ENCODE results near the gene IL2RA.
"Not testable (repeated sequence)": the region's sequence is repeated elsewhere in the genome, so short reads cannot be mapped to it uniquely, and the experiment has no call there.

Gene IL2RA

GRCh38 chr10:5970066-5970465 lies 92.1 kb downstream of the IL2RA start:
- no peaks in the 10 kb centered on the region for H3K27me3 ChIP-seq (ENCODE audit: insufficient read depth, low read length)

DNA sequence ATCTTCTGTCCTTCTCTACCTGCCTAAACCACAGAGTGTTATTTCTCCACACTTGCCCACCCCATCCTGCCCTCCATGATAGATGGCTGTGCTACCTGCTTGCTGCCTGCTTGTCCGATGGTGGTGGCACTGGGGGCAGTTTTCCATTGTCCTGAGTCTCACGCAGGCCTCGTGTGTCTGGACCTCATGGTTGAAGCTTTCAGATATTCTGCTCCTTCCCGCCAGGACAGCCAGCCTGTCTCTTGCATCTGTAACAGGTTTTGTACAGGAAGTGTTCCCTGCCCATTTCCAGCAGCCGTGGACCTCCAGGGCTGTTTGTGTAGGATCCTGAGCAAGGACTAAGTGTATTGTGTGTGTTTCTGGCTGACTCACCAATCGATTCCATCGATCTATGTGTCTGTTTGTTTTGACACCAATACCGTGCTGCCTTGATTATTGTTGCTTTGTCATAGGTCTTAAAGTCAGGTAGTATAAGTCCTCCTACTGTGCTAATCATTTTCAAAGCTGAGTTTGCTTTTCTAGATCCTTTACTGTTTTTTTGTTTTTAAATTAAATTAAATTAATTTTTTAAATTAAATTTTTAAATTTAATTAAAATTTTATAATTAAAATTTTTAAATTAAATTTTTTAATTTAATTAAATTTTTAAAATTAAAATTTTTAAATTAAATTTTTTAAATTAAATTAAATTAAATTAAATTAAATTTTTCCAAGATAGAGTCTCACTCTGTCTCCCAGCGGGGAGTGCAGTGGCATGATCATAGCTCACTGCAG lies 93.3 kb downstream of the IL2RA start:
- H3K27me3 ChIP-seq (ENCODE audit: insufficient read depth, low read length): no peaks in the 10 kb centered on the region
- no peaks in the 10 kb centered on the region for H3K36me3 ChIP-seq (ENCODE audit: insufficient read depth, low read length)
- H3K79me2 ChIP-seq (ENCODE audit: control insufficient read depth, insufficient read depth, low read length, unreplicated experiment): peaks cover 19% of the 10 kb centered on the region
- no peak overlapping the region for H2AFZ ChIP-seq (ENCODE audit: low read length, unreplicated experiment)
- H3K4me3 ChIP-seq (ENCODE audit: low read depth, low read length): no peak overlapping the region
- H3K27ac ChIP-seq (ENCODE audit: low read depth, low read length): no peak overlapping the region
- peaks cover 12% of the 10 kb centered on the region for H3K4me1 ChIP-seq (ENCODE audit: control insufficient read depth, insufficient read depth, low read length, unreplicated experiment)

More at GRCh38 chr10:5970066-5970465, 92.1 kb downstream of the IL2RA start:
- peaks cover 12% of the 10 kb centered on the region for H3K4me1 ChIP-seq (ENCODE audit: control insufficient read depth, insufficient read depth, low read length, unreplicated experiment)
- H3K4me3 ChIP-seq (ENCODE audit: low read depth, low read length): no peak overlapping the region
- H3K27ac ChIP-seq (ENCODE audit: low read depth, low read length): no peak overlapping the region
- H3K36me3 ChIP-seq (ENCODE audit: insufficient read depth, low read length): no peaks in the 10 kb centered on the region
- peaks cover 22% of the 10 kb centered on the region for H3K79me2 ChIP-seq (ENCODE audit: control insufficient read depth, insufficient read depth, low read length, unreplicated experiment)
- H2AFZ ChIP-seq (ENCODE audit: low read length, unreplicated experiment): no peak overlapping the region

GRCh38 chr10:5968037-5968680 lies 94.0 kb downstream of the IL2RA start:
- H3K27ac ChIP-seq (ENCODE audit: low read depth, low read length): no peak overlapping the region
- H3K27me3 ChIP-seq (ENCODE audit: insufficient read depth, low read length): no peaks in the 10 kb centered on the region
- H2AFZ ChIP-seq (ENCODE audit: low read length, unreplicated experiment): no peak overlapping the region
- peaks cover 19% of the 10 kb centered on the region for H3K79me2 ChIP-seq (ENCODE audit: control insufficient read depth, insufficient read depth, low read length, unreplicated experiment)
- H3K36me3 ChIP-seq (ENCODE audit: insufficient read depth, low read length): no peaks in the 10 kb centered on the region
- peaks cover 12% of the 10 kb centered on the region for H3K4me1 ChIP-seq (ENCODE audit: control insufficient read depth, insufficient read depth, low read length, unreplicated experiment)
- H3K4me3 ChIP-seq (ENCODE audit: low read depth, low read length): no peak overlapping the region

- Histone ChIP-seq H3K36me3 (ENCODE audit: insufficient read depth, low read length) (no peaks in the 10 kb centered on the region), H3K79me2 (ENCODE audit: control insufficient read depth, insufficient read depth, low read length, unreplicated experiment) (peaks cover 4% of the 10 kb centered on the region), H3K4me1 (ENCODE audit: control insufficient read depth, insufficient read depth, low read length, unreplicated experiment) (no peaks in the 10 kb centered on the region), H3K27me3 (ENCODE audit: insufficient read depth, low read length) (no peaks in the 10 kb centered on the region), H3K4me3 (ENCODE audit: low read depth, low read length) (no peak overlapping the region), H2AFZ (ENCODE audit: low read length, unreplicated experiment) (no peak overlapping the region), H3K27ac (ENCODE audit: low read depth, low read length) (no peak overlapping the region)
Measured at GRCh38 chr10:5965266-5965665, 96.9 kb downstream of the IL2RA start.

DNA sequence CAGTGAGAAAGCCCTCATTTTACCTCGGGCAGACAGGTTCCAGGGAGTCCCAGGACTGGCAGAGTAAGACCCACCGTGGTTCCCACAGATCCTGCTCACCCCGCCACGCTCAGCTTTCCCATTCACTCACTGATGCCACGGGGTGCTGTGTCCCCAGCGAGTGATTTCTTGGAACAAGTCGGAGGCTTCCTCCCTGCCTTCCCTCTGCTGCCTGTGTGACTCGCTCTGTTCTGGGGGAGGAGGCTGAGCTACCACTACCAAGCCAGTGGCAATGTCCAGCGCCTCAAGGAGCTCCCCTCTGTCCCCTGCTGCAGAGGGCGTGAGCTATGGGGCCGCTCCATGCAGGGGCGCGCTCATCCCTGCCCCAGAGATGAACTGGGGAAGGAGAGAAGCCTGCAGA lies 97.4 kb downstream of the IL2RA start:
- Histone ChIP-seq H3K27ac (ENCODE audit: low read depth, low read length) (no peak overlapping the region), H3K36me3 (ENCODE audit: insufficient read depth, low read length) (no peaks in the 10 kb centered on the region), H3K79me2 (ENCODE audit: control insufficient read depth, insufficient read depth, low read length, unreplicated experiment) (no peaks in the 10 kb centered on the region), H3K4me1 (ENCODE audit: control insufficient read depth, insufficient read depth, low read length, unreplicated experiment) (no peaks in the 10 kb centered on the region), H3K27me3 (ENCODE audit: insufficient read depth, low read length) (no peaks in the 10 kb centered on the region), H2AFZ (ENCODE audit: low read length, unreplicated experiment) (no peak overlapping the region), H3K4me3 (ENCODE audit: low read depth, low read length) (no peak overlapping the region)

- no peak overlapping the region for H2AFZ ChIP-seq (ENCODE audit: low read length, unreplicated experiment)
- H3K27ac ChIP-seq (ENCODE audit: low read depth, low read length): no peak overlapping the region
- H3K4me1 ChIP-seq (ENCODE audit: control insufficient read depth, insufficient read depth, low read length, unreplicated experiment): peaks cover 2% of the 10 kb centered on the region
- no peak overlapping the region for H3K4me3 ChIP-seq (ENCODE audit: low read depth, low read length)
- H3K27me3 ChIP-seq (ENCODE audit: insufficient read depth, low read length): no peaks in the 10 kb centered on the region
- H3K36me3 ChIP-seq (ENCODE audit: insufficient read depth, low read length): no peaks in the 10 kb centered on the region
- H3K79me2 ChIP-seq (ENCODE audit: control insufficient read depth, insufficient read depth, low read length, unreplicated experiment): no peaks in the 10 kb centered on the region
Measured at GRCh38 chr10:5963591-5963990, 98.6 kb downstream of the IL2RA start.

DNA sequence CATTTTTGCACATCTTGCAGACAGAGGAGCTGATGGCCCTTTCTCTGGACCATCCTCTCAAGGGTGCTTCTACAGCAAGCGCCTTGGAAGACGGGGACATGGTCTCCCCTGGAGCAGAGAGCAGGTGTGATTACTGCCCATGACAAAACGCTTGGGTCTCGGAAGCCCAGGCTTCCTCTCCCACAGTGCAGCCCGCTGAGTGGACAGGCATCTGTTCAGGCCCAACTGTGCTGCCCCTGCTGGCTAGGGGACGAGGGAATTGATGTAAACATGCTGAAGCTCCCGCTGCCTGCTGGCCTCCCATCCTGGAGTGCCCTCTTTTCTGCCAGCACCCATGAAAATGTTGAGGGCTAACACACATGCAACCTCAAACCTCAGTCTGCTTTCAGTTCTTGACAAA lies 99.1 kb downstream of the IL2RA start:
- no peak overlapping the region for H3K4me3 ChIP-seq (ENCODE audit: low read depth, low read length)
- H2AFZ ChIP-seq (ENCODE audit: low read length, unreplicated experiment): no peak overlapping the region
- H3K79me2 ChIP-seq (ENCODE audit: control insufficient read depth, insufficient read depth, low read length, unreplicated experiment): no peaks in the 10 kb centered on the region
- no peak overlapping the region for H3K27ac ChIP-seq (ENCODE audit: low read depth, low read length)
- no peaks in the 10 kb centered on the region for H3K27me3 ChIP-seq (ENCODE audit: insufficient read depth, low read length)
- H3K36me3 ChIP-seq (ENCODE audit: insufficient read depth, low read length): no peaks in the 10 kb centered on the region
- H3K4me1 ChIP-seq (ENCODE audit: control insufficient read depth, insufficient read depth, low read length, unreplicated experiment): peaks cover 7% of the 10 kb centered on the region

DNA sequence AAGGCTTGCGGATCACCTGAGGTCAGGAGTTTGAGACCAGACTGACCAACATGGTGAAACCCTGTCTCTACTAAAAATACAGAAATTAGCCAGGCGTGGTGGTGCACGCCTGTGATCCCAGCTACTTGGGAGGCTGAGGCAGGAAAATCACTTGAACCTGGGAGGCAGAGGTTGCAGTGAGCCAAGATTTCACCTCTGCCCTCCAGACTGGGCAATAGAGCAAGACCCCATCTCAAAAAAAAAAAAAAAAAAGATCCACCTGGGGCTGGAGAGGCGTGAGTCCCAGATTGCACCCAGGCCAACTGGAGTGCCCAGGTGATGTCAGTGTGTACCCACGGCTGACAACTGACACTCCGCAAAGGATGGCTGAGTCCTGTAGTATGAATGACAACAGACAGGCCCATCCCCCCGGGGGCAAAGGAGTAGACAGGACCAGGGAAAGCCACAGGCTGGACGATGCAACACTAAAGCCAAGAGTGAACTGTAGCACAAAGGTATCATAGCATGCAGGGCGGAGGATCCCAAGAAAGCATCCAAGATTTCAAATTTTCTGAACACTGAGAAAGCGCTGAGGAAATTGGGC lies 99.7 kb downstream of the IL2RA start:
- H2AFZ ChIP-seq (ENCODE audit: low read length, unreplicated experiment); H3K79me2 ChIP-seq (ENCODE audit: control insufficient read depth, insufficient read depth, low read length, unreplicated experiment); H3K36me3 ChIP-seq (ENCODE audit: insufficient read depth, low read length); H3K27me3 ChIP-seq (ENCODE audit: insufficient read depth, low read length); H3K27ac ChIP-seq (ENCODE audit: low read depth, low read length); H3K4me1 ChIP-seq (ENCODE audit: control insufficient read depth, insufficient read depth, low read length, unreplicated experiment); H3K4me3 ChIP-seq (ENCODE audit: low read depth, low read length): not testable (repeated sequence)

DNA sequence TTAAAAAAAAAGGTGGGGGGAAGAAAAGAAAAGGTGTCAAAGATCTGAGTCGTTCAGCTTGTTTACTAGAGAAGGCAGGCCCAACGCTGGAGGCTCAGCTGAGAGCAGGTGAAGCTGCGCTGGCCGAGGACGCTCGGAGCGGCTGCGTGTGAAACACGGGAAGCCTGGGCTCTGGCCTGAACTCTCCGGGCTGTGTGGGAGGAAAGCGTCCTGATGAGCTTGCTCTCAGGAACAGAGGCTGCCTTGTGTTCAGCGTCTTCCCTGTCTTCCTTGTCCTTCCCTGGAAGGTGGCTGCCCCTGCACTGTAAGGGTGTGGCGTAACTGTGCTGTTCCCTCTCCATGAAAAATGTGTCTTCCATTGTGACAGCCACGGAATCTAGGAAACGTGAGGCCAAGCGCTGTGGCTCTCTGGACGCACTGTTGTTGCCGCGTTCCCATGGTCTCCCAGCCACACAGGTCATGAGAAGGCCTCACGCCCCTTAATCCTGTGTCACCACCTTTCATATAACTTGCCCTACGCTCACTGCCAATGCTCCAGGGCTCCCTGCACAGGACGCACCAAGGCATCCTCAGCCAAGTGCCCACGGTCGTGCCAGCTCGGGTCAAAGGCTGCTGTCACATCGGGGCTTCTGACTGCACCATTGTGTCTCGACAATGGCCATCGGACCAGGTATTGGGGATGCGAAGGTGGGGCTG lies 100.6 kb downstream of the IL2RA start:
- no peaks in the 10 kb centered on the region for H3K36me3 ChIP-seq (ENCODE audit: insufficient read depth, low read length)
- H2AFZ ChIP-seq (ENCODE audit: low read length, unreplicated experiment): no peak overlapping the region
- no peak overlapping the region for H3K27ac ChIP-seq (ENCODE audit: low read depth, low read length)
- H3K27me3 ChIP-seq (ENCODE audit: insufficient read depth, low read length): no peaks in the 10 kb centered on the region
- no peaks in the 10 kb centered on the region for H3K79me2 ChIP-seq (ENCODE audit: control insufficient read depth, insufficient read depth, low read length, unreplicated experiment)
- H3K4me1 ChIP-seq (ENCODE audit: control insufficient read depth, insufficient read depth, low read length, unreplicated experiment): peaks cover 10% of the 10 kb centered on the region
- no peak overlapping the region for H3K4me3 ChIP-seq (ENCODE audit: low read depth, low read length)

DNA sequence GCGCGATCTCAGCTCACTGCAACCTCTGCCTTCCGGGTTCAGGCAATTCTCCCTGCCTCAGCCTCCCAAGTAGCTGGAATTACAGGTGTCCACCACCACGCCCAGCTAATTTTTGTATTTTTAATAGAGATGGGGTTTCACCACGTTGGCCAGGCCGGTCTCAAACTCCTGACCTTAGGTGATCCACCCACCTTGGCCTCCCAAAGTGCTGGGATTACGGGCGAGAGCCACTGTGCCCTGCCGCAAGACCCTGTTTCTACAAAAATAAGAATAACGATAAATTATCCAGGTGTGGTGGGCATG lies 101.2 kb downstream of the IL2RA start:
- not testable (repeated sequence) for H3K36me3 ChIP-seq (ENCODE audit: insufficient read depth, low read length); H3K79me2 ChIP-seq (ENCODE audit: control insufficient read depth, insufficient read depth, low read length, unreplicated experiment); H3K27me3 ChIP-seq (ENCODE audit: insufficient read depth, low read length); H3K4me1 ChIP-seq (ENCODE audit: control insufficient read depth, insufficient read depth, low read length, unreplicated experiment); H3K27ac ChIP-seq (ENCODE audit: low read depth, low read length); H2AFZ ChIP-seq (ENCODE audit: low read length, unreplicated experiment); H3K4me3 ChIP-seq (ENCODE audit: low read depth, low read length)

Data from ACC112 (cell line).